CMK (cell line): ENCODE measurements around the gene SYNGR2.

Source experiments
- DNase-seq: peaks from one replicate; pipeline ENCODE4 v3.0.0-alpha.2; 2010; ENCODE audit warnings: low read depth

The SYNGR2 gene

GRCh38 chr17:78168242-78168902 lies at the start of gene SYNGR2:
SYNGR2 (plus strand) TSS chr17:78168581; CDS start chr17:78168617, 36 bp downstream.
- peak; percentile 65 for DNase-seq

GRCh38 chr17:78118801-78119241 lies 49.6 kb upstream of the SYNGR2 start:
- DNase-seq: no peak

GRCh38 chr17:78120537-78120936 lies 47.8 kb upstream of the SYNGR2 start:
- DNase-seq: no peak

- no peak for DNase-seq
Observed at GRCh38 chr17:78120971-78121800, 47.2 kb upstream of the SYNGR2 start.

GRCh38 chr17:78121801-78122215 lies 46.6 kb upstream of the SYNGR2 start:
- no peak for DNase-seq

- DNase-seq: no peak
Observed at GRCh38 chr17:78122216-78122930, 46.0 kb upstream of the SYNGR2 start.

- DNase-seq: no peak
Observed at GRCh38 chr17:78122931-78123249, 45.5 kb upstream of the SYNGR2 start.

GRCh38 chr17:78123258-78123929 lies 45.0 kb upstream of the SYNGR2 start:
- DNase-seq: no peak

GRCh38 chr17:78124081-78124835 lies 44.1 kb upstream of the SYNGR2 start:
- DNase-seq: no peak

- no peak for DNase-seq
Observed at GRCh38 chr17:78124836-78125137, 43.6 kb upstream of the SYNGR2 start.

GRCh38 chr17:78125138-78125913 lies 43.1 kb upstream of the SYNGR2 start:
- DNase-seq: no peak

GRCh38 chr17:78125976-78126894 lies 42.1 kb upstream of the SYNGR2 start:
- no peak for DNase-seq

GRCh38 chr17:78126895-78127238 lies 41.5 kb upstream of the SYNGR2 start:
- DNase-seq: peak; percentile 68

- peak; percentile 74 for DNase-seq
Observed at GRCh38 chr17:78127239-78127887, 41.0 kb upstream of the SYNGR2 start.

- DNase-seq: no peak
Observed at GRCh38 chr17:78127888-78128550, 40.4 kb upstream of the SYNGR2 start.

GRCh38 chr17:78128551-78129350 lies 39.6 kb upstream of the SYNGR2 start, which contains the start of gene TMC6:
TMC6 (minus strand) TSS chr17:78128755; CDS start chr17:78126832, 1,923 bp downstream.
- DNase-seq: peak; percentile 83

GRCh38 chr17:78129351-78130089 lies 38.9 kb upstream of the SYNGR2 start:
- DNase-seq: peak; percentile 73
